ENCODE results near the gene BMP10.

Gene BMP10

DNA sequence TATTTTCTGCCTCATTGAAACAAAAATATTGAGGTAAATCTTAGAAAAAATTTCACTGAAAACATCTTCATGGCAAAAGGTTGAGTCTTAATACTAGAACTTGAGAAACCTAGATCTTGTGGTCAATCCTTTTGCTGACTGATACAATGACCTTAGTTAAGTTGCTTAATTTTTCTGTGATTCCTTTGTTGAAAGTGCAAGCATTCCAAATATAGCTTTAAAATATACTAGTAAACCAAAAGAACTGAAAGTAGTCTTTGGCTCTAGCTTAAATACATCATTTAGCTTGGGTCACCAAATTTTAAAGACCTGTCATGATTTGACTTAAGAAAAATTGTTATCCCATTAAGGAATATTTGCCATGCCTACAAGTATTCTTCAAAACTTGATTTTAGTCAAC is 16.7 kb downstream of the BMP10 start:
- POLR2A ChIA-PET: no interaction called here
- DNase-seq: no peak
- no peak overlapping the region for H3K4me3 ChIP-seq (ENCODE audit: control insufficient read depth in 1 of 7, extremely low read depth in 1 of 7, insufficient read depth in 4 of 7, low read depth in 2 of 7, low read length in 6 of 7)
- no peaks in the 10 kb centered on the region for H3K36me3 ChIP-seq (ENCODE audit: control insufficient read depth in 4 of 4, insufficient read depth in 4 of 4, low read length in 3 of 4)
- H3K27ac ChIP-seq (ENCODE audit: insufficient read depth in 1 of 2, low read depth in 1 of 2, low read length in 2 of 2, poor library complexity in 1 of 2, severe bottlenecking in 2 of 2): no peak overlapping the region
- no peaks in the 10 kb centered on the region for H3K9me3 ChIP-seq (ENCODE audit: control extremely low read depth in 1 of 5, control insufficient read depth in 4 of 5, insufficient read depth in 2 of 5, low read depth in 1 of 5, low read length in 4 of 5)
- CTCF ChIA-PET: interaction anchor here (0.9 to 3.2 kb wide), 5 partner anchors 10 to 158 kb away, joined by 3 to 11 read pairs (median 3); no protein-coding TSS in a partner anchor
- peaks cover 0 to 19% (median 11%) of the 10 kb centered on the region in 4 experiments for H3K4me1 ChIP-seq (ENCODE audit: control extremely low read depth in 1 of 4, control insufficient read depth in 4 of 4, insufficient read depth in 4 of 4, low read length in 3 of 4)
- no peaks in the 10 kb centered on the region for H3K27me3 ChIP-seq (replicated peaks in 2 of 5; ENCODE audit: control insufficient read depth in 4 of 5, insufficient read depth in 5 of 5, low read length in 4 of 5)

DNA sequence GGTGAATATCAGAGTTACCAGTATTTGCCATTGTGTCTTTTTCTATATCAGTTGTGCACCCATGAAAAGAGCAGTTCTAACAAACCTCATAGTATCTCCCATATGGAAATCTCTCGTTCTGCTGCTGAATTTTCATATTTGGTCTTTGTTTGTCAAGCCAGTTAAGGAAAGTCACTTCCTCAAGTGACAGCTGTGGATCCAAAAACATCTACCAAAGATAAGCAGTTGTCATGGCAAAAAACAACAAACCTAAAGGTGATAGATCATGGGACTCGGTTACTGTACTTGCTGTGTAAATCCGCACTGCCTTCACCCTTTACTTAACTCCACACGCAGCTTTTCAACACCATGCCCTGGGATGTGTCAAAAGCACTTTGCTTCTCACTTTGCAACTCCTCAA is 17.3 kb downstream of the BMP10 start:
- 100% methylated on average over 2 of the region's 4 CpGs for WGBS (ENCODE audit: insufficient coverage)
- CTCF ChIA-PET: interaction anchor here (0.8 to 3.2 kb wide), 9 partner anchors 9 to 90 kb away, joined by 3 to 11 read pairs (median 3); partner anchors contain the start of gene BMP10
- Histone ChIP-seq H3K4me3 (ENCODE audit: control insufficient read depth in 1 of 7, extremely low read depth in 1 of 7, insufficient read depth in 4 of 7, low read depth in 2 of 7, low read length in 6 of 7) (no peak overlapping the region), H3K9me3 (ENCODE audit: control extremely low read depth in 1 of 5, control insufficient read depth in 4 of 5, insufficient read depth in 2 of 5, low read depth in 1 of 5, low read length in 4 of 5) (no peaks in the 10 kb centered on the region), H3K4me1 (ENCODE audit: control extremely low read depth in 1 of 4, control insufficient read depth in 4 of 4, insufficient read depth in 4 of 4, low read length in 3 of 4) (peaks cover 0 to 15% (median 6%) of the 10 kb centered on the region in 4 experiments), H3K27me3 (replicated peaks in 2 of 5; ENCODE audit: control insufficient read depth in 4 of 5, insufficient read depth in 5 of 5, low read length in 4 of 5) (no peaks in the 10 kb centered on the region), H3K36me3 (ENCODE audit: control insufficient read depth in 4 of 4, insufficient read depth in 4 of 4, low read length in 3 of 4) (no peaks in the 10 kb centered on the region), H3K27ac (ENCODE audit: insufficient read depth in 1 of 2, low read depth in 1 of 2, low read length in 2 of 2, poor library complexity in 1 of 2, severe bottlenecking in 2 of 2) (no peak overlapping the region)
- DNase-seq: no peak
- POLR2A ChIA-PET: no interaction called here

DNA sequence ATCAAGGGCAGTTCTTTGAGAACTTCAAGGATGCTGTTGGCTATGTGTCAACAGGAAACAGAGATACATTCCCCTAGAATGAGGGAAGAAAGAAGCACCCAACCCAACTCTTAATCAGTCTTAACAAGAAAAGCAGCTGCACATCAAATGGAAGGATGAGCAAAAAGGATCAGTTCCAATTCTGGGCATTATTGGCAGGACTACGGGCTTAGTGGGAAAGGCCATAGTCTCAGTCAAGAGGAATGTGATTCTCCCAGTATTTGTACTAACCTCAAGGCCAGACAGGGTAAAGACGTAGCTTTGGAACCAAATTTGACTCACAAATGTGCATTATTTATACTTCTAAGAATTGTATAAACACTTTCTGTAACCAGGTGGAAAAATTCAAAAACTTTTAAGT is 18.2 kb downstream of the BMP10 start:
- Histone ChIP-seq H3K27me3 (replicated peaks in 2 of 5; ENCODE audit: control insufficient read depth in 4 of 5, insufficient read depth in 5 of 5, low read length in 4 of 5) (no peaks in the 10 kb centered on the region), H3K9me3 (ENCODE audit: control extremely low read depth in 1 of 5, control insufficient read depth in 4 of 5, insufficient read depth in 2 of 5, low read depth in 1 of 5, low read length in 4 of 5) (no peaks in the 10 kb centered on the region), H3K4me1 (ENCODE audit: control extremely low read depth in 1 of 4, control insufficient read depth in 4 of 4, insufficient read depth in 4 of 4, low read length in 3 of 4) (peaks cover 0 to 6% (median 2%) of the 10 kb centered on the region in 4 experiments), H3K27ac (ENCODE audit: insufficient read depth in 1 of 2, low read depth in 1 of 2, low read length in 2 of 2, poor library complexity in 1 of 2, severe bottlenecking in 2 of 2) (no peak overlapping the region), H3K4me3 (ENCODE audit: control insufficient read depth in 1 of 7, extremely low read depth in 1 of 7, insufficient read depth in 4 of 7, low read depth in 2 of 7, low read length in 6 of 7) (no peak overlapping the region), H3K36me3 (ENCODE audit: control insufficient read depth in 4 of 4, insufficient read depth in 4 of 4, low read length in 3 of 4) (no peaks in the 10 kb centered on the region)
- WGBS (ENCODE audit: insufficient coverage): 100% methylated on average over 1 of the region's 2 CpGs
- POLR2A ChIA-PET: no interaction called here
- DNase-seq: no peak
- CTCF ChIA-PET: interaction anchor here (0.8 to 3.2 kb wide), 7 partner anchors 8 to 91 kb away, joined by 3 to 11 read pairs (median 3); no protein-coding TSS in a partner anchor

DNA sequence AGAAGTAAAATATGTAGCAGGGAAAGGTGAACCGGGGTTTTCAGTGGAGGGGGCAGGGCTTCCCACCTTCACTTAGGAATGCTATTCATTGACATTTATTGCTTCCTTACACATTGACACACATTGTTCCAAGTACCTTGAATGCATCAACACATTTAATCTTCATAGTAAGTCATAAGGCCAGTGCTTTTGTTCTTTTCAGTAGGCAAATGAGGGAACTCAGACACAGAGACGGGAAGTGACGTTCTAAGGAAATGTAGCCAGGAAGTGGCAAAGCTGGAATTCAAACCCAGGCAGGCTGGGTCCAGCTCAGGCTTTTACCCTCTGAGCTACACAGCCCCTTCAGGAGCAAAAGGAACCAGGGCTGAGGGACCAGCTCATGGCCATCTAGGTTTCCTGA is 20.7 kb downstream of the BMP10 start:
- Histone ChIP-seq H3K36me3 (ENCODE audit: control insufficient read depth in 4 of 4, insufficient read depth in 4 of 4, low read length in 3 of 4) (no peaks in the 10 kb centered on the region), H3K4me1 (ENCODE audit: control extremely low read depth in 1 of 4, control insufficient read depth in 4 of 4, insufficient read depth in 4 of 4, low read length in 3 of 4) (no peaks in the 10 kb centered on the region), H3K4me3 (ENCODE audit: control insufficient read depth in 1 of 7, extremely low read depth in 1 of 7, insufficient read depth in 4 of 7, low read depth in 2 of 7, low read length in 6 of 7) (no peak overlapping the region), H3K9me3 (ENCODE audit: control extremely low read depth in 1 of 5, control insufficient read depth in 4 of 5, insufficient read depth in 2 of 5, low read depth in 1 of 5, low read length in 4 of 5) (no peaks in the 10 kb centered on the region), H3K27ac (ENCODE audit: insufficient read depth in 1 of 2, low read depth in 1 of 2, low read length in 2 of 2, poor library complexity in 1 of 2, severe bottlenecking in 2 of 2) (no peak overlapping the region), H3K27me3 (replicated peaks in 2 of 5; ENCODE audit: control insufficient read depth in 4 of 5, insufficient read depth in 5 of 5, low read length in 4 of 5) (no peaks in the 10 kb centered on the region)
- 90% methylated on average over 2 of the region's 3 CpGs for WGBS (ENCODE audit: insufficient coverage)
- POLR2A ChIA-PET: no interaction called here
- CTCF ChIA-PET: interaction anchor here (1.3 to 1.5 kb wide), 3 partner anchors 9 to 97 kb away, joined by 3 to 5 read pairs (median 4); no protein-coding TSS in a partner anchor
- DNase-seq: no peak

DNA sequence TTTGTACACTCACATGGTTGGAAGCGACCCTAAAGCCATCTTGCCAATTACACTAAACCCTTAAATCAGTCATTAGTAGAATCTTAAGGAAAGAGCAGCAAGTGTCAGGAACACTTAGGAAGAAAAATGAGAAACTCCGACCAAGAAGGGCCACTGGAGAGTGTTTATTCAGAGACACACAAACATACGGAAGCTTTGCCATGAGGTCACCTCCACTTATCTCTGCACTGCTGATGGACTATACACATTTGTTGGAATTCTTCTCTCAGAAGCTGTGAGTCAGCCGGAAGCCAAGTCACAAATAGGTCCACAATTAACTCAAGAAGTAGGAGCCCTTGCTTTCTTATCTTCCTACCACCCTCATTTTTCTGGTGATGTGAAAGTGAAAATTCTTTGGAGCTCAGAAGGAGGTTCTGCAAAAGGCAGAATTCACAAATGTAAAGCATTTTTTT is 21.6 kb downstream of the BMP10 start:
- H3K4me1 ChIP-seq (ENCODE audit: control extremely low read depth in 1 of 4, control insufficient read depth in 4 of 4, insufficient read depth in 4 of 4, low read length in 3 of 4): no peaks in the 10 kb centered on the region
- no peak for DNase-seq
- ChIA-PET POLR2A (no interaction called here), CTCF (interaction anchor here (0.8 to 4.5 kb wide), 4 partner anchors 8 to 140 kb away, joined by 3 to 27 read pairs (median 4); no protein-coding TSS in a partner anchor)
- 100% methylated on average over 1 of the region's 4 CpGs for WGBS (ENCODE audit: insufficient coverage)
- H3K27me3 ChIP-seq (replicated peaks in 2 of 5; ENCODE audit: control insufficient read depth in 4 of 5, insufficient read depth in 5 of 5, low read length in 4 of 5): no peaks in the 10 kb centered on the region
- H3K36me3 ChIP-seq (ENCODE audit: control insufficient read depth in 4 of 4, insufficient read depth in 4 of 4, low read length in 3 of 4): no peaks in the 10 kb centered on the region
- H3K27ac ChIP-seq (ENCODE audit: insufficient read depth in 1 of 2, low read depth in 1 of 2, low read length in 2 of 2, poor library complexity in 1 of 2, severe bottlenecking in 2 of 2): no peak overlapping the region
- H3K4me3 ChIP-seq (ENCODE audit: control insufficient read depth in 1 of 7, extremely low read depth in 1 of 7, insufficient read depth in 4 of 7, low read depth in 2 of 7, low read length in 6 of 7): no peak overlapping the region
- H3K9me3 ChIP-seq (ENCODE audit: control extremely low read depth in 1 of 5, control insufficient read depth in 4 of 5, insufficient read depth in 2 of 5, low read depth in 1 of 5, low read length in 4 of 5): no peaks in the 10 kb centered on the region

DNA sequence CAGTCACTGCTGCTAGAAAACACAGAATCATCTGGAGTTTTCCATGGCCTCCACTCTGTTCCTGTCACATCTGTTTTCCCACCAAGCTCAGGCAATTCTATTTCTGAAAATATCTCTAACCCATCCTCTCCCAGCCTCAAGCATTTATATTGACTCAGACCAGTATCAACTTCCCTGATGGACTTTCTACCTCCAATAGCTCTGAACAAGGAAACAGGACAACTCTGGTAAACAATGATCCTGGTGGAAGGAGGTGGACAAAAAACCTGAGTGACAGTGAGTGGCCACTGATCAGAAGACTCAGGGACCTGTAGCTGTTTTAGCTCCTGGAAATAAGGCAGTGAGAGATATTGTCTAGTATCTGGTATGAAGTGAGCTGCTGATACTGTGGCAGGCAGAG is 23.4 kb downstream of the BMP10 start:
- CTCF ChIA-PET: interaction anchor here (1.0 to 4.5 kb wide), 8 partner anchors 11 to 383 kb away, joined by 3 to 27 read pairs (median 4); no protein-coding TSS in a partner anchor
- Histone ChIP-seq H3K9me3 (ENCODE audit: control extremely low read depth in 1 of 5, control insufficient read depth in 4 of 5, insufficient read depth in 2 of 5, low read depth in 1 of 5, low read length in 4 of 5) (no peaks in the 10 kb centered on the region), H3K36me3 (ENCODE audit: control insufficient read depth in 4 of 4, insufficient read depth in 4 of 4, low read length in 3 of 4) (no peaks in the 10 kb centered on the region), H3K4me1 (ENCODE audit: control extremely low read depth in 1 of 4, control insufficient read depth in 4 of 4, insufficient read depth in 4 of 4, low read length in 3 of 4) (no peaks in the 10 kb centered on the region), H3K4me3 (ENCODE audit: control insufficient read depth in 1 of 7, extremely low read depth in 1 of 7, insufficient read depth in 4 of 7, low read depth in 2 of 7, low read length in 6 of 7) (no peak overlapping the region), H3K27me3 (replicated peaks in 2 of 5; ENCODE audit: control insufficient read depth in 4 of 5, insufficient read depth in 5 of 5, low read length in 4 of 5) (no peaks in the 10 kb centered on the region), H3K27ac (ENCODE audit: insufficient read depth in 1 of 2, low read depth in 1 of 2, low read length in 2 of 2, poor library complexity in 1 of 2, severe bottlenecking in 2 of 2) (no peak overlapping the region)
- POLR2A ChIA-PET: no interaction called here
- no peak for DNase-seq

DNA sequence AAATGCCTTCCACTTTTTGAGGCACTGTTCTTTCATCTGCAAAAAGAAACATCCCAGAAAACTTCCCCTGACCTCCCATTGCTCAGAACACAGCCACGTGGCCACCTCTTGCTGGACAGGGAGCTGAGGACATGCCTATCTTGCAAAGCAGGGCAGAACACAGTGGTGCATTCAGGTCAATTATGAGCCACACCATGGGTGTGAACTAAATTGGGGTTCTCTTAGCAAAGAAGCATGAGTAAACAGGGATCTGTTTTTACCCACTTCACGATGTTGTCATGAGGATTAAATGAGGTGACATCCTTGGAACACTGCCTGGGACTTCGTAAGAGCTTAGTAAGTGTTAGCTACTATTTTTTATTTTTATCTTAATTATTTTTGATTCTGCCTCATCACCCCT is 25.1 kb downstream of the BMP10 start:
- H3K36me3 ChIP-seq (ENCODE audit: control insufficient read depth in 4 of 4, insufficient read depth in 4 of 4, low read length in 3 of 4): no peaks in the 10 kb centered on the region
- POLR2A ChIA-PET: no interaction called here
- no peak for DNase-seq
- CTCF ChIA-PET: interaction anchor here (2.0 to 4.5 kb wide), 4 partner anchors 9 to 73 kb away, joined by 5 to 27 read pairs (median 17); no protein-coding TSS in a partner anchor
- WGBS (ENCODE audit: insufficient coverage): 100% methylated on average over 1 of the region's 3 CpGs
- no peaks in the 10 kb centered on the region for H3K27me3 ChIP-seq (replicated peaks in 2 of 5; ENCODE audit: control insufficient read depth in 4 of 5, insufficient read depth in 5 of 5, low read length in 4 of 5)
- H3K9me3 ChIP-seq (ENCODE audit: control extremely low read depth in 1 of 5, control insufficient read depth in 4 of 5, insufficient read depth in 2 of 5, low read depth in 1 of 5, low read length in 4 of 5): no peaks in the 10 kb centered on the region
- no peak overlapping the region for H3K27ac ChIP-seq (ENCODE audit: insufficient read depth in 1 of 2, low read depth in 1 of 2, low read length in 2 of 2, poor library complexity in 1 of 2, severe bottlenecking in 2 of 2)
- no peaks in the 10 kb centered on the region for H3K4me1 ChIP-seq (ENCODE audit: control extremely low read depth in 1 of 4, control insufficient read depth in 4 of 4, insufficient read depth in 4 of 4, low read length in 3 of 4)
- H3K4me3 ChIP-seq (ENCODE audit: control insufficient read depth in 1 of 7, extremely low read depth in 1 of 7, insufficient read depth in 4 of 7, low read depth in 2 of 7, low read length in 6 of 7): no peak overlapping the region

Measured in common myeloid progenitor, CD34-positive (primary cell).